ENCODE results near the gene RAB4A.
"Not testable (repeated sequence)": the region's sequence is repeated elsewhere in the genome, so short reads cannot be mapped to it uniquely, and the experiment has no call there.

RAB4A gene

GRCh38 chr1:229325401-229325800 lies 54.5 kb downstream of the RAB4A start:
- no peak for DNase-seq (ENCODE audit: low read depth)
- H3K4me3 ChIP-seq (ENCODE audit: control insufficient read depth, low read depth, low read length) = no peak overlapping the region
- no peak for TF ChIP-seq CTCF (IDR thresholded peaks at IDR 0.05; ENCODE audit: control insufficient read depth, insufficient read depth, low read depth, low read length, missing control alignments)

GRCh38 chr1:229325853-229326487 lies 55.1 kb downstream of the RAB4A start:
- no peak overlapping the region for H3K4me3 ChIP-seq (ENCODE audit: control insufficient read depth, low read depth, low read length)
- DNase-seq (ENCODE audit: low read depth) = no peak
- TF ChIP-seq CTCF (IDR thresholded peaks at IDR 0.05; ENCODE audit: control insufficient read depth, insufficient read depth, low read depth, low read length, missing control alignments) = no peak

GRCh38 chr1:229326601-229327000 lies 55.7 kb downstream of the RAB4A start:
- H3K4me3 ChIP-seq (ENCODE audit: control insufficient read depth, low read depth, low read length) = no peak overlapping the region
- TF ChIP-seq CTCF (IDR thresholded peaks at IDR 0.05; ENCODE audit: control insufficient read depth, insufficient read depth, low read depth, low read length, missing control alignments) = no peak
- DNase-seq (ENCODE audit: low read depth) = no peak

GRCh38 chr1:229327765-229328164 lies 56.9 kb downstream of the RAB4A start:
- not testable (repeated sequence) for DNase-seq (ENCODE audit: low read depth); H3K4me3 ChIP-seq (ENCODE audit: control insufficient read depth, low read depth, low read length)

GRCh38 chr1:229328598-229329362 lies 57.9 kb downstream of the RAB4A start:
- TF ChIP-seq CTCF (IDR thresholded peaks at IDR 0.05; ENCODE audit: control insufficient read depth, insufficient read depth, low read depth, low read length, missing control alignments) = no peak
- DNase-seq (ENCODE audit: low read depth) = no peak
- H3K4me3 ChIP-seq (ENCODE audit: control insufficient read depth, low read depth, low read length) = no peak overlapping the region

GRCh38 chr1:229334269-229334668 lies 63.4 kb downstream of the RAB4A start:
- no peak overlapping the region for H3K4me3 ChIP-seq (ENCODE audit: control insufficient read depth, low read depth, low read length)
- no peak for DNase-seq (ENCODE audit: low read depth)
- no peak for TF ChIP-seq CTCF (IDR thresholded peaks at IDR 0.05; ENCODE audit: control insufficient read depth, insufficient read depth, low read depth, low read length, missing control alignments)

GRCh38 chr1:229334716-229335115 lies 63.8 kb downstream of the RAB4A start:
- no peak for DNase-seq (ENCODE audit: low read depth)
- no peak overlapping the region for H3K4me3 ChIP-seq (ENCODE audit: control insufficient read depth, low read depth, low read length)
- no peak for TF ChIP-seq CTCF (IDR thresholded peaks at IDR 0.05; ENCODE audit: control insufficient read depth, insufficient read depth, low read depth, low read length, missing control alignments)

All from AG09309 (cell line).